Tibial nerve (tissue), 4 donors: ENCODE data around the gene ZC3H10. TPM values are rescaled to one million over a fixed set of nuclear protein-coding genes. Genes with fewer than 3 reads are reported as not detected.
A peak's percentile ranks its signal among the peaks of the same experiment; 100 is the strongest.

Experiments used
- DNase-seq, 2 donors: peaks; one replicate each; pipeline ENCODE4 v3.0.0-alpha.2; 2019; ENCODE audit warnings: low spot score in 2 of 2
- H3K27ac ChIP-seq, 4 donors: fragments of 200-600 bp; sonication (generic) in 3 of 4; one replicate each; pipeline ENCODE4 v1.5.1; 2017 to 2019; ENCODE audit warnings: mild to moderate bottlenecking in 1 of 4
- H3K27me3 ChIP-seq, 2 donors: fragments of 200-600 bp; sonication (generic) in 1 of 2; one replicate each; pipeline versions ENCODE4 v1.5.1 to v1.6.0; 2017 to 2019
- H3K36me3 ChIP-seq, 3 donors: fragments of 200-600 bp; sonication (generic); one replicate each; pipeline ENCODE4 v1.5.1; 2018 to 2019
- H3K4me1 ChIP-seq, 4 donors: fragments of 200-600 bp; sonication (generic) in 3 of 4; one replicate each; pipeline ENCODE4 v1.5.1; 2017 to 2019
- H3K4me3 ChIP-seq, 4 donors: fragments of 200-600 bp; sonication (generic) in 3 of 4; one replicate each; pipeline ENCODE4 v1.5.1; 2017 to 2019; ENCODE audit warnings: mild to moderate bottlenecking in 1 of 4, moderate library complexity in 1 of 4
- H3K9me3 ChIP-seq, 4 donors: fragments of 200-600 bp; sonication (generic) in 3 of 4; one replicate each; pipeline ENCODE4 v1.5.1; 2017 to 2019
- CTCF ChIP-seq, 5 experiments: fragments of 200-600 bp in 3 of 5; fragments of 450-650 bp in 2 of 5; sonication (generic) in 3 of 5; IDR thresholded peaks; one replicate each; pipeline ENCODE4 v1.5.1; 2016 to 2019; ENCODE audit warnings: antibody characterized with exemption in 5 of 5, mild to moderate bottlenecking in 3 of 5, moderate library complexity in 2 of 5
- EP300 ChIP-seq, 2 donors: sonication (generic); formaldehyde crosslinking; IDR thresholded peaks; one replicate each; pipeline ENCODE4 v1.6.1; 2017; ENCODE audit warnings: antibody characterized with exemption in 2 of 2, mild to moderate bottlenecking in 1 of 2
- POLR2A ChIP-seq, 2 donors: fragments of 450-650 bp; IDR thresholded peaks; one replicate each; pipeline ENCODE4 v1.6.1; 2017; ENCODE audit warnings: antibody characterized with exemption in 2 of 2, mild to moderate bottlenecking in 2 of 2, moderate library complexity in 2 of 2
- WGBS, 2 donors: methylation state at CpG; one replicate each; pipeline ENCODE4 v1.1.5; 2018; 5-methylcytosine and 5-hydroxymethylcytosine counted together
- total RNA-seq, 4 donors: library from RNA; depleted of rRNA; stranded (reverse); fragments of >200 nt; gene quantifications; one replicate each; pipeline ENCODE4 v1.1.0, GENCODE V29; 2016

The ZC3H10 gene
- total RNA-seq, 4 donors from 2014 or later: 2.9 to 5.1 (median 4.8) TPM

DNA sequence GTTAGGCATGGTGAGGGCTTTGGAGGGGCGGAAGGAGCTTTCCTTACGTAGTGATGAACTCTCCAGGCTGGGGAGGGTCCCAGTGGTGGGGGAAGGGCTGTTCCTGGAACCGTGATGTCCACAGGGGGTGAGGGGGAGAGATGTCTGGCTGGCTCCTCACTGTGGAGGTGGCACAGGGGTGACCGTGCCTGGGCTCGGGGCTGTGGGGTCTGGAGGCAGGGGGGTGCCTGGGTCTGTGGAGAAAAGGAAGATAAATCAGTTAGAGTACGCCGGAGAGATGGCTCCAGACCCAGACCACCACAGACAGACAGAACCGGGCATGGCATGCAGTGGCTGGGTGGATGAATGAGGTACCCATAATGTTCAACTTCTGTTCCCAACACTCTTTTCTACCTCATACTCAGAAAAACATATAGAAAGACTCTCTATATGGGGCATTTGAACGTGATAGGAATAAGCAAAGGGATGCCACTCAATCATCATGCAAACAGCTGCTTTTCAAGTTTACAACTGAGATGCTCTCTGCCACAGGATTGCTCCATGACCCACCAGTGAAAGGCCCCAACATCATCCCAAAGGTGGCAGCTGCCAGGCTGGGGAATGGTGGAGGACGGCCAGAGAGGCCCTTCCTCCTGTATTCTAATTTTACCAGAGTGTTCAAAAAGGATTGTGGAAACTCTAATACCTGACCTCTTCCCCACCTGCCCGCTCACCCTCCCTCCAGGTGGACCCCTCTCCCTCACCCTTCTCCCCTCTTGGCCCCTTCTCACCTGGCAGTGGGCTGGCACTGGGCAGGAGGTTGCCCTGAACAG lies 45.7 kb downstream of the ZC3H10 start:
- peaks cover 0 to 32% (median 28%) of the 10 kb centered on the region in 4 donors for H3K4me1 ChIP-seq
- TF ChIP-seq POLR2A (IDR thresholded peaks at IDR 0.05) (no peak), CTCF (IDR thresholded peaks at IDR 0.05) (no peak), EP300 (IDR thresholded peaks at IDR 0.05) (no peak)
- peak overlapping the region in 1 of 4 donors; percentile 27 for H3K27ac ChIP-seq
- no peaks in the 10 kb centered on the region for H3K9me3 ChIP-seq
- no peaks in the 10 kb centered on the region for H3K27me3 ChIP-seq
- WGBS, 2 donors: 61 to 65% methylated on average over 11 of the region's 11 CpGs
- H3K36me3 ChIP-seq: peaks cover 0 to 94% (median 38%) of the 10 kb centered on the region in 3 donors
- no peak for DNase-seq
- no peak overlapping the region for H3K4me3 ChIP-seq

GRCh38 chr12:56164345-56164729 lies 46.3 kb downstream of the ZC3H10 start:
- Histone ChIP-seq H3K9me3 (no peaks in the 10 kb centered on the region), H3K27me3 (no peaks in the 10 kb centered on the region), H3K27ac (no peak overlapping the region), H3K4me1 (peaks cover 0 to 31% (median 25%) of the 10 kb centered on the region in 4 donors), H3K36me3 (peaks cover 0 to 100% (median 38%) of the 10 kb centered on the region in 3 donors), H3K4me3 (no peak overlapping the region)
- TF ChIP-seq EP300 (IDR thresholded peaks at IDR 0.05): no peak
- TF ChIP-seq CTCF (IDR thresholded peaks at IDR 0.05): no peak
- DNase-seq: no peak
- 85 to 89% methylated on average over 17 of the region's 17 CpGs for WGBS, 2 donors

- H3K27me3 ChIP-seq: no peaks in the 10 kb centered on the region
- WGBS, 2 donors: 29 to 52% methylated on average over 3 to 4 of the region's 4 CpGs
- H3K27ac ChIP-seq: no peak overlapping the region
- H3K36me3 ChIP-seq: peaks cover 0 to 100% (median 32%) of the 10 kb centered on the region in 3 donors
- no peak for DNase-seq
- no peaks in the 10 kb centered on the region for H3K9me3 ChIP-seq
- TF ChIP-seq EP300 (IDR thresholded peaks at IDR 0.05) (no peak), CTCF (IDR thresholded peaks at IDR 0.05) (no peak), POLR2A (IDR thresholded peaks at IDR 0.05) (no peak)
- H3K4me1 ChIP-seq: peaks cover 0 to 21% (median 15%) of the 10 kb centered on the region in 4 donors
- no peak overlapping the region for H3K4me3 ChIP-seq
Observed at GRCh38 chr12:56165369-56165768, 47.3 kb downstream of the ZC3H10 start.

DNA sequence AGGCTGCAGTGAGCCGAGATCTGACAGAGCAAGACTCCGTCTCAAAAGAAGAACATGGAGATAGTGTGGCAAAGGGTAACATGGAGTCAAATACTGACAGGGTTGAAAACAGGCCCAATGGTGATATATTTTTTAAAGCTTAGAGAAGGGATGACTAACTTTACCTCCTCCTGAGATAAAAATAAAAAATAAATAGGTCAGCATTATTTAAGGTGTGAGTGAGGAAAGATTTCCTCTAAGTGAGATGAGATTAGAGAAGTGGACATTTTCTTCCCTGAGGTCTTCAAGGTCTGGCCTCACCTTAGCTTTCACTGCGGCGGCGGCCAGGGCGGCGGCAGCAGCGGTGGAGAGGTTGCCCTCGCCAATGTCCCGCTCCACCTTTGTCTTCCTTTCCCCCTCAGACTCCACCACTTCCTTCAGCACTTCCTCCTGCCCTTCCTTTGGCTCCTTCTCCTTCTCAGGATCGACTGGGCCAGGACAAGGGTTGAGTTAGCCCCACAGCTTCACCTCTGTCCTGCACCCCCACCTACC lies 51.2 kb downstream of the ZC3H10 start:
- H3K9me3 ChIP-seq: no peaks in the 10 kb centered on the region
- peaks cover 7 to 100% (median 57%) of the 10 kb centered on the region in 3 donors for H3K36me3 ChIP-seq
- TF ChIP-seq EP300 (IDR thresholded peaks at IDR 0.05) (no peak), POLR2A (IDR thresholded peaks at IDR 0.05) (no peak)
- H3K4me1 ChIP-seq: no peaks in the 10 kb centered on the region
- no peak overlapping the region for H3K4me3 ChIP-seq
- no peak overlapping the region for H3K27ac ChIP-seq
- 91 to 93% methylated on average over 11 of the region's 11 CpGs for WGBS, 2 donors
- no peaks in the 10 kb centered on the region for H3K27me3 ChIP-seq
- no peak for DNase-seq

DNA sequence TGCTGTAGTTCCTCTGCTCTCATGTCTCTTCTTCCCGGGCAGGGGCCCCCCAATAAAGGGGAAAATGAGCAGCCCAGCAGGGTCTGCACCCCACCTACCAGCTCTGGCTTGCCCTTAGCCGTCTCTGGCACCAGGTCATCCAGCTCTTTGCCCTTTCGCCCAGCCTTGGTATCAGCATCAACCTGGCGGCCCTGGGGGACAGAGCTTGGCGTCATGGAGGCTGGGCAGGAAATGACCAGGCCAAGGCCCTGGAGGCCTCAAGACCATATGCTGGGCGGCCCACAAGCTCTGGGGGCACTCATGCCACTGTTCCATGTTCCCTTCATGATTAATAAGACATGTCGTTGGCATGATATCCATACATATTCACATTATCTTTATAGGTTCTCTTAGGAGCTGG lies 54.8 kb downstream of the ZC3H10 start:
- no peaks in the 10 kb centered on the region for H3K4me1 ChIP-seq
- 89 to 90% methylated on average over 7 of the region's 7 CpGs for WGBS, 2 donors
- no peaks in the 10 kb centered on the region for H3K9me3 ChIP-seq
- H3K4me3 ChIP-seq: no peak overlapping the region
- H3K27ac ChIP-seq: no peak overlapping the region
- H3K27me3 ChIP-seq: no peaks in the 10 kb centered on the region
- DNase-seq: no peak
- no peak for TF ChIP-seq POLR2A (IDR thresholded peaks at IDR 0.05)
- no peak for TF ChIP-seq CTCF (IDR thresholded peaks at IDR 0.05)
- TF ChIP-seq EP300 (IDR thresholded peaks at IDR 0.05): no peak
- H3K36me3 ChIP-seq: peaks cover 7 to 100% (median 43%) of the 10 kb centered on the region in 3 donors

Other genes starting within 250 kb of the ZC3H10 start
- gene PYM1, start 190.4 kb upstream of the ZC3H10 start, total RNA-seq: 10 to 100 TPM; 25.3 to 53.4 (median 39.9) TPM
- gene DGKA, start 187.1 kb upstream of the ZC3H10 start, total RNA-seq: 100 to 1,000 TPM in 1 of 4 donors, 10 to 100 TPM in 3; 24.9 to 544 (median 34.3) TPM
- gene PMEL, start 152.2 kb upstream of the ZC3H10 start, total RNA-seq: 1 to 10 TPM in 1 of 4 donors, under 1 TPM in 1, not detected in 2; 0.87 to 1.6 TPM
- gene CDK2, start 151.4 kb upstream of the ZC3H10 start, total RNA-seq: 10 to 100 TPM; 10.3 to 22.2 (median 13.8) TPM
- gene RAB5B, start 144.2 kb upstream of the ZC3H10 start, total RNA-seq: 100 to 1,000 TPM in 1 of 4 donors, 10 to 100 TPM in 3; 71.7 to 111 (median 83.0) TPM
- 10 to 100 TPM; 20.4 to 39.1 (median 28.1) TPM for gene SUOX, start 121.0 kb upstream of the ZC3H10 start, total RNA-seq
- 1 to 10 TPM; 3.8 to 9.6 (median 6.4) TPM for gene IKZF4, start 97.2 kb upstream of the ZC3H10 start, total RNA-seq
- 1,000 to 10,000 TPM in 2 of 4 donors, 100 to 1,000 TPM in 2; 308 to 1,324 (median 859) TPM for gene RPS26, start 76.3 kb upstream of the ZC3H10 start, total RNA-seq
- gene ERBB3, start 38.1 kb upstream of the ZC3H10 start, total RNA-seq: 100 to 1,000 TPM in 2 of 4 donors, 10 to 100 TPM in 2; 90.6 to 165 (median 99.8) TPM
- gene PA2G4, start 13.7 kb upstream of the ZC3H10 start, total RNA-seq: 100 to 1,000 TPM in 1 of 4 donors, 10 to 100 TPM in 3; 79.6 to 104 (median 93.5) TPM
- 1,000 to 10,000 TPM; 2,638 to 4,802 (median 2,805) TPM for gene RPL41, start 1.6 kb upstream of the ZC3H10 start, total RNA-seq
- gene ESYT1, start 10.0 kb downstream of the ZC3H10 start, total RNA-seq: 100 to 1,000 TPM in 3 of 4 donors, 10 to 100 TPM in 1; 91.2 to 235 (median 210) TPM
- 10 to 100 TPM; 43.5 to 80.4 (median 59.1) TPM for gene MYL6B, start 34.3 kb downstream of the ZC3H10 start, total RNA-seq
- 1,000 to 10,000 TPM; 1,194 to 1,879 (median 1,515) TPM for gene MYL6, start 40.1 kb downstream of the ZC3H10 start, total RNA-seq
- gene SMARCC2, start 71.2 kb downstream of the ZC3H10 start, total RNA-seq: 100 to 1,000 TPM; 104 to 139 (median 117) TPM
- gene RNF41, start 103.7 kb downstream of the ZC3H10 start, total RNA-seq: 10 to 100 TPM; 50.0 to 81.6 (median 62.0) TPM
- 10 to 100 TPM; 15.1 to 41.7 (median 24.6) TPM for gene NABP2, start 106.1 kb downstream of the ZC3H10 start, total RNA-seq
- 1 to 10 TPM in 1 of 4 donors, not detected in 3; 1.5 TPM for gene SLC39A5, start 111.8 kb downstream of the ZC3H10 start, total RNA-seq
- 10 to 100 TPM; 14.6 to 42.4 (median 23.9) TPM for gene ANKRD52, start 140.1 kb downstream of the ZC3H10 start, total RNA-seq
- 10 to 100 TPM; 14.0 to 26.1 (median 22.8) TPM for gene COQ10A, start 148.7 kb downstream of the ZC3H10 start, total RNA-seq
- 100 to 1,000 TPM in 1 of 4 donors, 10 to 100 TPM in 3; 63.7 to 112 (median 84.2) TPM for gene CS, start 182.1 kb downstream of the ZC3H10 start, total RNA-seq
- gene CNPY2, start 197.7 kb downstream of the ZC3H10 start, total RNA-seq: 100 to 1,000 TPM in 2 of 4 donors, 10 to 100 TPM in 2; 94.9 to 141 (median 109) TPM
- gene PAN2, start 215.7 kb downstream of the ZC3H10 start, total RNA-seq: 10 to 100 TPM; 50.1 to 69.8 (median 63.5) TPM
- gene IL23A, start 220.6 kb downstream of the ZC3H10 start, total RNA-seq: not detected
- 100 to 1,000 TPM; 163 to 296 (median 239) TPM for gene STAT2, start 241.8 kb downstream of the ZC3H10 start, total RNA-seq
- not detected for gene APOF, start 244.6 kb downstream of the ZC3H10 start, total RNA-seq